Measurements from ENCODE around the gene SKIC8.

SKIC8 gene

GRCh38 chr15:78316283-78317083 is 17.1 kb upstream of the SKIC8 start:
- TF ChIP-seq CTCF (IDR thresholded peaks at IDR 0.05; ENCODE audit: control insufficient read depth, insufficient read depth, low read depth, low read length, missing control alignments), result no peak
- H3K4me3 ChIP-seq (ENCODE audit: control insufficient read depth, low read depth, low read length), result no peak overlapping the region
- DNase-seq (ENCODE audit: low read depth), result no peak

GRCh38 chr15:78315686-78316282 is 16.4 kb upstream of the SKIC8 start:
- no peak overlapping the region for H3K4me3 ChIP-seq (ENCODE audit: control insufficient read depth, low read depth, low read length)
- no peak for DNase-seq (ENCODE audit: low read depth)
- TF ChIP-seq CTCF (IDR thresholded peaks at IDR 0.05; ENCODE audit: control insufficient read depth, insufficient read depth, low read depth, low read length, missing control alignments), result peak; percentile 44

DNA sequence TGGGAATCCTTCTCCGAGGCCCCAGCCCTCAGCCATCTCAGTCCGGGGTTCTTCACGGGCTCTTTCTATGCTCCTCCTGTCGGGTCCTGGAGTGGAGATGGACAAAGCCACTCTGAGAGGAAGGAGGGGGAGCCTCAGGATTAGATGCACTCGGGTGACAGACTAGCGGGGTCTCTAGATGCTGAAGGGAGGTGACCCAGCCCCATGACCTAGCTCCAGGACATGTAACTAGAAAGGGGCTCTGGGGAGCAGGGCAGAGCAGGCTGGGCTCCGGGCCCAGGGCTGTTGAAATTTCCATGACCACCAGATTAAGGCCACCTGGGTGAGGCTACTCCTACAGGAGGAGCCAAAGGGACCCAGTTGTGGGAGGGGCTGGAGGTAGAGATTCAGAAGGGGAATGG is 14.8 kb upstream of the SKIC8 start:
- TF ChIP-seq CTCF (IDR thresholded peaks at IDR 0.05; ENCODE audit: control insufficient read depth, insufficient read depth, low read depth, low read length, missing control alignments), result no peak
- H3K4me3 ChIP-seq (ENCODE audit: control insufficient read depth, low read depth, low read length), result no peak overlapping the region
- no peak for DNase-seq (ENCODE audit: low read depth)

GRCh38 chr15:78313383-78313782 is 14.0 kb upstream of the SKIC8 start:
- DNase-seq (ENCODE audit: low read depth), result no peak
- no peak for TF ChIP-seq CTCF (IDR thresholded peaks at IDR 0.05; ENCODE audit: control insufficient read depth, insufficient read depth, low read depth, low read length, missing control alignments)
- H3K4me3 ChIP-seq (ENCODE audit: control insufficient read depth, low read depth, low read length), result no peak overlapping the region

DNA sequence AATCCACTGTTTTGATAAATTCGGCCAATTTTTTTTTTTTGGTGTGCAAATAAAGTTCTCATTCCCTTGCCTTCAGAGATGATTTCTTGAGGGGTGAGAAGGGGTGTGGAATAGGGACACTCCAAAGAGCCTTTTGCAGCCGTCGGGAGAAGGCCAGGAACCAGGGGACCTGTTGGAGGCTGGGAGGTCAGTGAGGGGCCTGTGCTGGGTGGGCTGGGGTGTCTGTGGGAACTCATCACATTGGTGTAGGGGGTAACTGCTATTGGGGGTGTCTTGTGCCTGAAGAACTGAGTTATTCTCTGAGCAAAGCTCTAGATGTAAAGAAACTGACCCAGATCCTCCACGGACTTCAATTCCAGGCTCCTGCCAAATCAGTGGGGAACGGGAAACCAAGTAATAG is 13.5 kb upstream of the SKIC8 start:
- no peak for DNase-seq (ENCODE audit: low read depth)
- no peak for TF ChIP-seq CTCF (IDR thresholded peaks at IDR 0.05; ENCODE audit: control insufficient read depth, insufficient read depth, low read depth, low read length, missing control alignments)
- no peak overlapping the region for H3K4me3 ChIP-seq (ENCODE audit: control insufficient read depth, low read depth, low read length)

- no peak for TF ChIP-seq CTCF (IDR thresholded peaks at IDR 0.05; ENCODE audit: control insufficient read depth, insufficient read depth, low read depth, low read length, missing control alignments)
These were observed 13.1 kb upstream of the SKIC8 start for GRCh38 chr15:78312536-78312935.

More at GRCh38 chr15:78312536-78312935, 13.1 kb upstream of the SKIC8 start:
- no peak for DNase-seq (ENCODE audit: low read depth)
- H3K4me3 ChIP-seq (ENCODE audit: control insufficient read depth, low read depth, low read length), result no peak overlapping the region

All from AG09309 (cell line).